ENCODE measurements around the gene CA11.
A peak's percentile ranks its signal among the peaks of the same experiment; 100 is the strongest.
"Not testable (repeated sequence)": the region's sequence is repeated elsewhere in the genome, so short reads cannot be mapped to it uniquely, and the experiment has no call there.

CA11 gene

DNA sequence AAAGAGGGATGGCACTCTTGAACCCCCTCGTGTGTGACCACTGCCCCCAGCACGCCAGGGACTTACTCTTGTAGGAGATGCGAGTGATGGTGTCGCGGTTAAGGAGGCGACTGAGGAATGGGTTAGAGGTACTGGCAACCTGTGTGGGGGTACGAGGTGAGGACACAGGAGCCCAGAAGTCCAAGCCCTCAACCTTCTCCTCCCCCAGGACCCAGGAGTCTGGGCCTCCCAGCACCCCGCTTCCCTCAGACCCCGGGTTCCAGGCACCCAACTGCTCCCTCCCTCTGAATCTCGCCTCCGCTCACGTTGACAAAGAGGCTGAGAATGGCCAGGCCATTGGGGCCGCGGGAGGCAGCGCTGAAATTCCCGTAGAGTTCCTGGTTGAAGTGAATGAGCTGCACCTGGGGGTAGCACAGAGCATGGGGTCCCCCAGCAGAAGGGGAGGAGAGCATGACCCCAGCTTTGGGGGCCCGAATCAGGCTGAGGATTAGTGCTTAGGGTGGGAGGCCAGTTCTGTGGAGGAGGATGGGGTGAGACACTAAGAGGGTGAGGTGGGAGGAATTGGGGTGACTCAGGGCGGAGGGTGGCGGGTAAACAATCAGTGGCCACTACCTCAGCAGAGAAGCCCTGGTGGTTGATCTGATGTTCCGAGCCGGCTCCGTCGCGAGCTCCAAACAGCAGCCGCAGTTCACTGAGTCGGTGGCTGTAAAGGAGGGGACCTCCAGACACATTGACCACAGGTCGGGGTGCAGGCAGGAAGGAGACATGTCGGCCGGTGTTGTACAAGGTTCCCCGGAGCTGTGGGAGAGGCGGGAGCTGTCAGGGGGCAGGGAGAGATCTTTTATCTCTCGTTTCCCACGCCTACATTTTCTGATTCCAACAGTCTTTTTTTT, 6.3 kb downstream of the CA11 start:
- DNase-seq, result no peak

DNA sequence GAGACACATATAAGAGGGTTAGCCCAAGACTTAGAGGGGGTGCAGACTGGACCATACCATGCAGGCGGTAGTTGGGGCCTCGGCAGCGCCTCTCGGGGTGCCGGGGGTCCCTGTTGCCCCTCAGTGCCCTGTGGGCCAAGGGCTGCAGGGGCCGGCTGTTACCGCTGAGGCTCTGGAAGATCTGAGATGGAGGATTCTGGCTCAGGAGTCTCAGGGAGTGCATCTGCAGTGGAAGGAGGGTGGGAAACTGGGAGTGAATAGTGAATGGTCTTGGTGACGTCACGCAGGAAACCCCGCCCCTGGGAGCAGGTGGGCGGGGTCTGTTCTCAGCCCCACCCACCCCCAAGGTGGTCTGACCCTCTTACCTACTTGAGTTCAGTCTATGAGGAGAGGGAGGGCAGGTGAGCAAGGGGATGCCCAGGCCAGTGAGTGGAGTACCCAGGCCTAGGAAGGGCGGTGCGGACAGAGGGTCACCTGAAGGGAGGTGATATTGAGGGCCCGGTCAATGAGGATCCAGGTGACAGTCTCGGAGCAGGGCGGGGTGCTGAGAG, 7.1 kb downstream of the CA11 start:
- DNase-seq, result no peak

DNA sequence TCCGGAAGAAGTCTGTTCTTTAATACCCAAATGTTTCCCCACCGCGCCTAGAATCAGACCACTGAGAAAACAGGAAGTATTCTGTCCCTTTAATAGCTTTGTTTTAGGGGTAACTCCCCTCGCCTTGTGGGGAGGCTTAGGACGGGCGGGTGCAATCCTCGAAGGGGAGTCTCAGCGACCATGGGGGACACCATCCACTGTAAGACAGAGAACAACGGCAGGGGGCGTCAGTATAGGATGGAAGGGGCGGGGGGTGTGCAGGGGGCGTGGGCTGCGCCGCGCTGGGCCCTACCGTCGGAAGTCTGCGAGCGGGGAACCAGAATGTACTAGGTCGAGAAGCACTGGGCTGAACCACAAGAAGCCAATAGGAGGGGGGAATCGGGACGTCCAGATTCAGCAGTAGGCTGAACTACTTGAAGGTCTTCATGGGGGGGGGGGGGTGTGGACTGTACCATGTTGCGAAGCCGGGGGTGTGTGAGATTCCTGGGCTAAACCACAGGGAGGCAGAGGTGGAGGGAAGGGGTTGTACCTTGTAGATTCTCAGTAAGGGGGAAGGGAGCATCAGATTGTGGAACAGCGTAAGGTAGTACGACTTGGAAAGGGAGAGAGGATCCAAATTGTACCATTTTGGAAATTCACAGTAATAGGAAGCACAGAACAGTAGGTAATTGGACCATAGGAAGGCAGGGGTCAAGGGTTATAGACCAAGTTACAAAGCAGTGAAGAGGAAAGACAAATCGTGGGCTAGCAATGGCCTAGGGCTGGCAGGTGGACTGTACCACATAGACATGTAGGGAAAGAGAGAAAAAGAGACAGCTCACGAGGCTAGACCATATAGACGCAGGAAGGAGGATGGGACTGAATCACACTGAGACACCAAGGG, 7.8 kb downstream of the CA11 start:
- peak; percentile 78 for DNase-seq

DNA sequence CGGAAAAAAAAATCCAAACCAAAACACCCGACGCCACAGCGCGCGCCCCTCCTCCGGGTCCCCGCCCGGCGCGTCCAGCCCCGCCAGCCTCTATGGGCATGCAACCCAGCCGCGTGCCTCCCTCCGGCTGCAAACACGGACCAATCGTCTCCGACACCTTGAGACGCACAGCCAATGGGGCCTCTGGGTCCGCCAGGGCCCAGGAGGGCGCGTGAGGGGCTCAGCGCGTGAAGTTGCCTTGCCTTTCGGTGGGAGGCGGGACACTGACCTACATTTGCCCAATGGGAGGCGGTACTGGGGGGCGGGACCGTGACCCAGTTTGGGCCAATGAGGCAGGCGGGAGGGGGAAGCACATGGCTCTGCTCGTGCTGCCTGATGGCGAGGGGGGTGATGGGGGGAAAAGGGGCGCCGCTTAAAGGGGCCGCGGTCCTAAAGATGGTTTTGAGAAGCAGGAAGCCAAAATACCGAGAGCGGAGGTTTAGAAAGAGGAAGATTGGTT, 8.5 kb downstream of the CA11 start:
- peak; percentile 100 for DNase-seq

DNA sequence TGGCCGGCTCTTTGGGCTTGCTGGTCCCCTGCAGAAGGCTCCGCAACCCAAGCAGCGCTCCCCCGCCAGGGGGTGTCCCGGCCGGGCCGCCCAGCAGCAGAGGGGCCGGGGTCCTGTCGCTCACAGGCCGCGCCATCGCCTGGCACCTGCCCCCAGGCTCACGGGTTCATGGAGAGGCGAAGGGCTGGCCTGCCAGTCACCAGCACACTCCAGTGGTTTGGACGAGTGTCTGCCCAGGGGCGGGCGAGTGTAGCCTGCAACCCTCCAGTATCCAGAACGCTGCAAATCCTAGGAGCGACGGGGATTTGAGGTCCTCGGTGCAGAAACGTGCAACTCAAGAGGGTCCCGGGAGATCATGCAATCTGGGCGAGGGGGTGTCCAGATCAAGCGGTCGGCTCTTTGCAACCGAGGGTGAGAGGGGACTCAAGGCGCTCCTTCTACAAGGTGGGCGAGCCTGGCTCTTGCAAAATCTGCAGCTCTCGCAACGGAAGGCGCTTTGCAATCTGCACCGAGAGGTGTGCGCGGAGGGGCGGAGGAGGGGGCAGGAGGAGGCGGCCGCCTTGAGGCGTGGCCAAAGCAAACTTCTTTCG, 9.0 kb downstream of the CA11 start, which contains the start of gene DBP:
Gene DBP, minus strand, starts transcription at position 521 of the 590 bp plus-strand sequence. Its CDS starts 385 bp downstream, at position 136.
- DNase-seq, result peak; percentile 38

DNA sequence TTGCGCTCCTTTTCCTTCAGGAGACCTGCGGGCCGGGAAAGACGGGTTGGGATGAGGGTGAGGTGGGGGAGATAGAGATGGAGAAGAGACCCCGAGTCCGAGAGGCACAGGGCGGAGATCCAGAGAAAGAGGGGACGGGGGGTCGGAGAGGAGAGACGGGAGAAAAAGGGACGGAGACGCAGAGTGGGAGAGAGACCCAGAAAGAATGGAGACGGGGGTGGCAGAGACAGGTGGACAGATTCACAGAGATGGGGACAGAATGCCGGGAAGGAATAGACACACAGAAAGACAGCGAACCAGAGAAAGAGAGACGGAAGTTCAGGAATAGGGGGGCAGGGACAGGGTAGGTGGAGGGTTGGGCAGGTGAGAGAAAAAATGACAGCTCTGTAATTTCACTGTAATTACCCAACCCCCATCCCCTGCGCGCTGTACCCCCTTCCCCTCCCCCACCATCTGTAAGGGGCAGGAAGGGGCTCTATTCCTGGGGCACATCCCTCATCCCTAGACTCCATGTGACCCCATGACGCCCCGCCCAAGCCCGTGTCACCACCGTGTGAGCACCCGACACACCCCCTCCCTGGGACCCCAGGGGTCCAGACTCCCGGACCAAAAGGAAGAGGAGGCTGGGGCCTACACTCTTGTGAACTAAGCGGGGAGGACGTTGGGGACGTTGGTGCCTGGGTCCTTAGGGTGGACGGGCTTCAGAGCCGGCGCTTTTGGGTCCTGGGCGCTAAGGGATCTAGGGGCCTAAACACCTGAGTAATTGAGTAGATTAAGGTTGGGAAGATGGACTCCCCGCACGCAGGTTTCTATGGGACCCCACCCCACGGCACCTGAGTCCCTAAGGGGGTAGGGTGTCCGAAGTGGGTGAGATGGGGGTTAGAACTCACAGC, 9.8 kb downstream of the CA11 start:
- no peak for DNase-seq

DNA sequence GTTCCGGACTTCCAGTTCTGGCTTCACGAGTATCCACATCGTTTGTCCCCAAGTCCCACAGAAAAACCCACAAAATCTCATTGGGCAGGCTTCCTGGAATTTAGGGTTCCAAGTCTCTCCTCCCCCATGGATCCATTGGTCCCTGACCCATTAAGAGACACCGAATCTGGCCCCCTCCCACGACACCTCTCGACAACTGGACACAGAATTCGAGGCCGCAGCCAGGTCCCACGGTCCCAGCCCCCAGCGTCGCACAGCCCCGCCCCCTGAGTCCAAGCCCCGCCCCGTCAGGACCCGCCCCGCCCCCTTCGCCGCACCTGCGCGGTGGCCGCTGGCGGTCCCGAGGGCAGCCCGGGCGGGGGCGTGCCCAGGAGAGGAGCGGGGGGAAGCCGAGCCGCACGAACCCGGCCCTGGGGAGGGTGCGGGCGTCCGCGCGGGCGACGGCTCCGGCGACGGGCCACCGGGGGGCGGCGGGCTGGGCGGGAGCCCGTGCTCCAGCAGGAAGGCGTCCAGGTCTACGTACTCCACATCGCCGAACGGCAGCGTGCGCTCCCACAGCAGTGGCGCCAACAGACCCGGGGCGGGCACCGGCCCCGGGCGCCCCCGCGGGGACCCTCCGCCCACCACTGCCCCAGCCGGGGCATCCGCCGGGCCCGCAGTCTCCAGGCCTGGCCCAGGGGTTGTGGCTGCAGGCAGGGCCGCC, 10.6 kb downstream of the CA11 start:
- peak; percentile 73 for DNase-seq

DNA sequence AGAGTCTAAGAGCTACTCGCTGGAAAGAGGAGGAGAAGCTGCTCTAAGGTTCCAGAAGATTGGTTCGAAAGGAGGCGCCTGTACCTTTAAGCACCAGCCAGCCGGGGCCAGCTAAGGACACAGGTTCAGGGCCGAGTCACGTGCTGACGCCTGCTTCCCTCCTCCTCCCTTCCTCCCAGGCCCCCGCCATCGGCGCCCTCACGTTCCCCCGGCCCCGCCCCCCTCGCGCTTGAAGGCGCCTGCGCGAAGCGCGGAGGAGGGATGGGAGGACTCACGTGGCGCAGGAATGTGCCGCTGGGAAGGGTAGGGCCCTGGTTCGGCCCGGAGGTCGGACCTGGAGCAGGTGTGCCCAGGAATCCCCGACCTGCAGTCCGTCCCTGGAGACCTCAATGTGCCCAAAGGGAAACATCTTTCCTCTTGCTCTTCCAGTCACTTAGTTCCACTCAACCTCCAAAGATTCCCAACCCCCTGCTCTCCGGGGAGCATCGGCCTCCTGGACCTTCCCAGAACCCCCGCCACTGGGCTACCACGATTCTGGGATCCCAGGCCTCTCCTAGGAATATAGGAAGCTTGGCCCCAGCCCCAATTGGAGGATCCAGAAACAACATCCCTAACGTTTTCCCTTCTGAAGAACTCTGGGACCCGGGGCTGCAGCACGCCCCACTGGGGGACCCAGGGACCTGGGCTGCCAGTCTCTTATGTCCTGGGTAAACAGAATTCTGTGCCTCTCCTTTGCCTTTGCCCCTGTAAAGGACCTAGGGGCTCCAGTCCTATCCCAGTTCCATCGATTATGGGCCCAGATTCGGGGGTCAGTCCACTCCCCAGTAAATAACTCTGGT, 11.3 kb downstream of the CA11 start:
- DNase-seq, result peak; percentile 89

DNA sequence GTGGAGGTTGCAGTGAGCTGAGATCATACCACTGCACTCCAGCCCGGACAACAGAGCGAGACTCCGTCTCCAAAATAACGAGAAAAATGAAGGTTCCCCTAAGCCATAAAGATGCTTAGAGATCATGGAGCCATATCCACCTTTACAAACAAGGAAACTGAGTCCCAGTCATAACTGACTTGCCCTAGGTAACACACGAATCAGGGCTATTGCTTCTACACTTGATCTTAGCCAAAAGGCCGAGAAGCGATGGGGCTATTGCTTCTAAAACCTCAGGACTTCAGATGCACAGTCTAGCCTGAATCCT, 12.0 kb downstream of the CA11 start:
- DNase-seq, result no peak

DNA sequence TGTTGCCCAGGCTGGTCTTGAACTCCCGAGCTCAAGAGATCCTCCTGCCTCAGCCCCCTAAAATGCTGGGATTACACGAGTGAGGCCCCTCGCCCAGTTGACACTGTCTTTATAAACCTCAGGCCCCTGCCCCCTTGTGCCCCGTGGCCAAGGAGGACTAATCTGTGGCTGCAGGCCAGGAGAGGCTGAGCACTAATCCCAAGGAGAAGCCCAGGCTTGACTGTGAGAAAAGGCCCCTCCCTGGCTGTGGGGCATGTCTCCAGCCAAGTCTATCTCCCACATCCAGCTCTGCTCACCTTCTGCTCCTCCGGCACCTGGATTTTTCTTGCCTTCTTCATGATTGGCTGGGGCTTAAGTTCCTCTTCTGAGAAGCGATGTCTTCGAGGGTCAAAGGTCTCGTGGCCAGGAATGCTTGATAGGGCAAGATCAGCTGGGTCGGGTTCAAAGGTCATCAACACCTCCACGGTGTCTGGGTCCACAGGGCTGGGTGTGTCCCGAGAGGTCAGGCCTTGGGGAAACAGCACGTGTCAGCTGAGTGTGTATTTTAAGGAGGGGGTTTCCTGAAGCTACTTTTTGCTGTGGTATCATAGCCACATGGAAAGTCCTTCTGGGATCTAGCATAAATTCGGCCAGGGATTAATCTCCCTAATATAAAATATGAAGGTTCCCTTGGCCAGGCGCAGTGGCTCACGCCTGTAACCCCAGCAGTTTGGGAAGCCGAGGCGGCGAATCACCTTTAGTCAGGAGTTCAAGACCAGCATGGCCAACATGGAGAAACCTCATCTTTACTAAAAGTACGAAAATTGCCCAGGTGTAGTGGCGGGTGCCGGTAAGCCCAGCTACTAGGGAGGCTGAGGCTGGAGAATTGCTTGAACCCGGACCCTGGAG, 12.6 kb downstream of the CA11 start:
- no peak for DNase-seq

DNA sequence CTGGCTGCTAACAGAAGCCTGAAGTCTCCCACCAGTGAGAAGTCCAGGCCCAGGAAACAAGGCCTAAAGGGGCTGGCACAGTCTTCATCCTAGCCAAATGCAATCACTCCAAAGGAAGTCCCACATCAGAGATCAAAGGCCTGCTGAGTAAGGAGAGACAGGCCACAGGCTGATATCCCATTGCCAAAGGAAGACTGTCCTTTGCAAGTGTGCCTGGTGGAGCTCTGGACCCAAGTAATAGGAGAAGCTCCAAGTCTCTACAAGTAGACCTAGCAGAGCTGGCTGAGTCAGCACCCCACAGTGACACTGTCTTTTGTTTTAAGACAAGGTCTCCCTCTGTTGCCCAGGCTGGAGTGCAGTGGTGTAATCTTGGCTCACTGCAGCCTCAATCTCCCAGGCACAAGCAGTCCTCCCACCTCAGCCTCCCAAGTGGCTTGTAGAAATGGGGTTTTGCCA, 13.3 kb downstream of the CA11 start:
- no peak for DNase-seq

DNA sequence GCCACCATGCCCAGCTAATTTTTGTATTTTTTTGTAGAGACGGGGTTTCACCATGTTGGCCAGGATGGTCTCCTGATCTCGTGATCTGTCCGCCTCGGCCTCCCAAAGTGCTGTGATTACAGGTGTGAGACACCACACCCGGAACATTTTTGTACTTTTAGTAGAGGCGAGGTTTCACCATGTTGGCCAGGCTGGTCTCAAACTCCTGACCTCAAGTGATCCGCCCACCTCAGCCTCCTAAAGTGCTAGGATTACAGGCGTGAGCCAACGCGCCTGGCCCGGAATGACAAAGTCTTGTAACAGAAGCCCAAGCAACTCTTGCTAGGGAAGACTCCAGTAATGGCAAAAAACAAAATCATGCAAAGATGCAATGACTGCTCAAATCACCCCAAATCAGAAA, 13.7 kb downstream of the CA11 start:
- not testable (repeated sequence) for DNase-seq

DNA sequence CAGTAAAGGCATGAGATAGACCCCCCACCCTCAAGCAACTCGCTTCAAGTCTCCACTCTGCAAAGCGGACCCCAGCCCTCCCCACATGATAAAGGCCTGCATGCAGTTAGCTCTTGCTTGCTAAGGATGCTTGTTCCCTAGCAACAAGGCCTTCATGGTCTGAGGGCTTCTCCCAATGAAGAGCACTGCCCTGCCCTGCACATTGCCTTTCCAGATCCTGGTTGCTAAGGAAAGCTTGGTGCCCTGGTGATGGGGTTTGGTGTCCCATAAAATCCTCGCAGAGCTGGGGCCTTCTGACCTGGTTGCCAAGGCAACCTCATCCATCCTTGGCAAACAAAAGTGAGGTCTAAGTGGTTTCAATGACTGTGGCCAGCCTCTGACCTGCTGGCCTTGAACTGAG, 14.8 kb downstream of the CA11 start:
- DNase-seq, result no peak

DNA sequence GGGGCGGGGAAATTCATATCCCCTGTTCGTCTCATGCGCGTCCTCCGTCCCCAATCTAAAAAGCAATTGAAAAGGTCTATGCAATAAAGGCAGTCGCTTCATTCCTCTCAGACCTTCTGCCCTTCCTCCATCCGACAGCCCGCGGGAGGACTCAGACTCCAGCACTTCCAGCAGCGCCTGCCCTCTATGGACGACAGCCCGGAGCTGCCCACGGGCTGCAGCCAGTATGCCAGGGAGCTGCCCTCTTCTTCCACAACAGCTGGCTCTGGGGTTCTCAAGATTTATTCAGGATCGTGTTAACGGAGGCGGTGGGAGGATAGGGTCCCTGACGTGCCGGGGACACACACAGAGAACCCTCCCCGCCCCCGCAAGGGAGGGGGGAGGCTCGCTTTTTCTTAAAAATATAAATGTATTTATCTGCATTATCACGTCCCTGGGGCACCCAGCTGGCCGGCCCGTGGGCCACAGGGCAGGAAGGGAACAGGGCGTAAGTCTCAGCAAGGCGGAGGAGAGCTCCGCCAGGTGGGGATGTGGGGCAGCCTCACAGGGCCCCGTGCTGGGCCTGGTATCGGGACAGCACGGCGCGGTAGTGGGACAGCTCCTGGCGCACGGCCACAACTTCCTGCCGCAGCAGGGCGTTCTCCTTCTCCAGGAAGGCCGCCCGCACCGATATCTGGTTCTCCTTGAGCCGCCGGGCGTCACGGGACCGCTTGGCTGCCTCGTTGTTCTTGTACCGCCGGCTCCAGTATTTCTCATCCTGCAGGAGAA, 15.5 kb downstream of the CA11 start:
- no peak for DNase-seq

DNA sequence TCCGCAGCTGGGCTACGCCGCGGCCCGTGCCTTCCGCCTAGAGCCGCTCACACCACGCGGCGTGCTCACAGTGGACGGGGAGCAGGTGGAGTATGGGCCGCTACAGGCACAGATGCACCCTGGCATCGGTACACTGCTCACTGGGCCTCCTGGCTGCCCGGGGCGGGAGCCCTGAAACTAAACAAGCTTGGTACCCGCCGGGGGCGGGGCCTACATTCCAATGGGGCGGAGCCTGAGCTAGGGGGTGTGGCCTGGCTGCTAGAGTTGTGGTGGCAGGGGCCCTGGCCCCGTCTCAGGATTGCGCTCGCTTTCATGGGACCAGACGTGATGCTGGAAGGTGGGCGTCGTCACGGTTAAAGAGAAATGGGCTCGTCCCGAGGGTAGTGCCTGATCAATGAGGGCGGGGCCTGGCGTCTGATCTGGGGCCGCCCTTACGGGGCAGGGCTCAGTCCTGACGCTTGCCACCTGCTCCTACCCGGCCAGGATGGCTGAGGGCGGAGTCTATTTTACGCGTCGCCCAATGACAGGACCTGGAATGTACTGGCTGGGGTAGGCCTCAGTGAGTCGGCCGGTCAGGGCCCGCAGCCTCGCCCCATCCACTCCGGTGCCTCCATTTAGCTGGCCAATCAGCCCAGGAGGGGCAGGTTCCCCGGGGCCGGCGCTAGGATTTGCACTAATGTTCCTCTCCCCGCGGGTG, 16.2 kb downstream of the CA11 start:
- DNase-seq, result no peak

DNA sequence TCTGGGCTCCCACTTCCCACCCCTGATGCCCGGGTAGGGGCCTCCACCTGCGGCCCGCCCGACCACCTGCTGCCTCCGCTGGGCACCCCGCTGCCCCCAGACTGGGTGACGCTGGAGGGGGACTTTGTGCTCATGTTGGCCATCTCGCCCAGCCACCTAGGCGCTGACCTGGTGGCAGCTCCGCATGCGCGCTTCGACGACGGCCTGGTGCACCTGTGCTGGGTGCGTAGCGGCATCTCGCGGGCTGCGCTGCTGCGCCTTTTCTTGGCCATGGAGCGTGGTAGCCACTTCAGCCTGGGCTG, 16.7 kb downstream of the CA11 start:
- no peak for DNase-seq

DNA sequence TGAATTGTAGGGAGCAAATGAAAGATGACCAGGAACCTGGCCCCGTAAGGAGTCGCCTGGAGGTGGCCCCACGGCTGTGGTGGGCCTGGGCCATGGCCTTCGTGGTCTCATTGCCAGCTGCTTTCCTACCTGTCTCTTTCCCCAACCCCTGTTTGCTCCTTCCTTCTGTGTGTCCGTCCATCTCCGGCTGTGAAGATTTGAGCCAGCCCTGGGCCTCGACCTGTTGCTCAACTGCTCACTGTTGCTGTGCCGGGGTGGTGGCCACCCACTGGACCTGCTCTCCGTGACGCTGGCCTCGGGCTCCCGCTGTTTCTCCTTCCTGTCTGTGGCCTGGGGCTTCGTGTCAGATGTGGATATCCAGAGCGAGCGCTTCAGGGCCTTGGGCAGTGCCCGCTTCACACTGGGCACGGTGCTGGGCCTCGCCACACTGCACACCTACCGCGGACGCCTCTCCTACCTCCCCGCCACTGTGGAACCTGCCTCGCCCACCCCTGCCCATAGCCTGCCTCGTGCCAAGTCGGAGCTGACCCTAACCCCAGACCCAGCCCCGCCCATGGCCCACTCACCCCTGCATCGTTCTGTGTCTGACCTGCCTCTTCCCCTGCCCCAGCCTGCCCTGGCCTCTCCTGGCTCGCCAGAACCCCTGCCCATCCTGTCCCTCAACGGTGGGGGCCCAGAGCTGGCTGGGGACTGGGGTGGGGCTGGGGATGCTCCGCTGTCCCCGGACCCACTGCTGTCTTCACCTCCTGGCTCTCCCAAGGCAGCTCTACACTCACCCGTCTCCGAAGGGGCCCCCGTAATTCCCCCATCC, 17.3 kb downstream of the CA11 start:
- no peak for DNase-seq
